Measurements from ENCODE around the gene BRME1.

Gene BRME1

DNA sequence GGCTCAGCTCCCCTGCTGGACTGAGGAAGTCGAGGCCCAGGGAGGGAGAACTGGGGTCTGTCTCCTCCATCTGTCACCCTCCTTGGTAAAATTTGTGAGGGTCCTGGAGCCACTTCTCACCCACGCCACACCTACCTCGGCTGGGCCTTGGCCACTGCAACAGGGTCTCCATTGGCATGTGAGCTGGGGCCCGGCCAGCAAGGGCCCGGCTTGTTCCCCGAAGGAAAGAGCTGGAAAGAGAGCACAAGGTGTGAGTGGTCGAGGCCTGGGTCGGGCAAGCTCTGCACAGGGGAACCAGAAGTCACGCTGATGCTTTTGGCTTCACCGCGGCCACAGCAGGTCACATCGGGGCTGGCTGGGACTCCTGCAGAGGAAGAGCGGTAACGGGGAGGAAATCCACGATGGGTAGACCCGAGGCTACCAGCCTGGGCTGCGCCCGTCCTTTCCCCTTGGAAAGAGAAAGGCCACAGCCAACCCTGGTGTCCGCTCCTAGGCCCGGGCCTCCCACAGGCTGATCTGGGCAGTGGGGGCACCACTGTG, 20.0 kb downstream of the BRME1 start:
- no peak for FAIRE-seq

DNA sequence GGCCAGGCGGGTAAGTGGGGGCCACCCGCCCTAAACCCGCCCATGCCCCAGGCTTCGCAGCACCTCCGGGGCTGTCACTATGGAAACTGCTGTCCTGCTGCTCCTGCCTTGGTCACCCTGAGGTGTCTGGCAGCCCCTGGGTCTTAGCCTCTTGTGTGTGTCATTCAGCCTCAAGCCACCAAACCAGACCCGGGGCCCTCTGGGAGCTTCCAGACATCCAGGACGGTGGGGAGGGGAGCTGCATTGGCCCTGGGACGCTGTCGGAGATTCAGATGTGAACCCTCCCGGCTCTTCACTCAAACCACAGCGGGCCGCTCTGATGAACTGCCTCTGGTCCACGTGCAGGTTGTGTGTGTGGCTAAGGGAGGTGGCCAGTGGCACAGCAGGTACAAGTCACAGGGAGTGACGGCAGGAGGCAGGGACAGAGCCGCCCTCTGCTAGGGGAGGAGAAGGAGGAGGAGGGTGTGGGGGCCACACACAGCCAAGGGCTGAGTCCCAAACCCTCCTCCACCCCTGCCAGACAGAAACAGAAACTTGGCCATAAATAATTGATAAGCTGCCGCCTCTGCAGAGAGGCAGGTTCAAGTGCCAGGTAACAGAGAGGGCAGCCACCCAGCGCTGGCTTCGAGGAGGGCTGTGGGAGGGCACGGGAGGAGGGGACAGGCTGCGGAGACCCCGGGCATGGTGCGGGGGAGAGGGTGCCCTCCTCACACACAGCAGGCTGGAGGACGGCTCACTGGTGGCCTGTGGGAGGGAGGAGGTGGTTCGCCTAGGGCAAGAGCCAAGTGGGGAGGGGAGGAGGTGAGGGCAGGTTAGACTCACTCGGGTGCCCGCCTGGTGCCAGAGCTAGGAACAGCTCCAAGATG, 21.0 kb downstream of the BRME1 start:
- no peak for FAIRE-seq

DNA sequence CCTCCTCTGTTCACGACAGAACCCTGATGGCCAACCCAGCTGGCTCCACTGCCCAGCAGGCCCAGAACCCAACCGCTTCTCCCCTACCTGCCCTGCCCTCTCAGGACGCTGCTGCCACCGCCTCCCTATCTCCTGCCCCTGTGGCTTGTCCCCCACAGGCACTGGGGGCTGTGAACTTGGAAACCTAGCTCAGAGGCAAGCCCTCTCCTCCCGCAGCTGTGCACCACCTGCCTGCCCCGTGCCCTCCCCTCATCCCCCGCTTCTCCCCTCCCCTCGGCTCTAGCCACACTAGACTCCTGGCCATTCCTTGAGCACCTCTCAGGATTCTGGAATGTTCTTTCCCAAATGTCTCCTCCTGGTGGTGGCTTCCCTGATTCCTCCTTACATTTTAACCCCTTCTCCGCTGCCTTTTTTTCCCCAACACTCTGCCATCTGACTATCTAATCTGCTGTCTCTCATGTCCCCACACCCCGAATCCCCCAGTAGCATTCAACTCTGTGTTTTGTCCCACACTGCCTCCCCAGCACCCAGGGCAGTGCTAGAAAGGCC, 22.3 kb downstream of the BRME1 start:
- no peak for FAIRE-seq

DNA sequence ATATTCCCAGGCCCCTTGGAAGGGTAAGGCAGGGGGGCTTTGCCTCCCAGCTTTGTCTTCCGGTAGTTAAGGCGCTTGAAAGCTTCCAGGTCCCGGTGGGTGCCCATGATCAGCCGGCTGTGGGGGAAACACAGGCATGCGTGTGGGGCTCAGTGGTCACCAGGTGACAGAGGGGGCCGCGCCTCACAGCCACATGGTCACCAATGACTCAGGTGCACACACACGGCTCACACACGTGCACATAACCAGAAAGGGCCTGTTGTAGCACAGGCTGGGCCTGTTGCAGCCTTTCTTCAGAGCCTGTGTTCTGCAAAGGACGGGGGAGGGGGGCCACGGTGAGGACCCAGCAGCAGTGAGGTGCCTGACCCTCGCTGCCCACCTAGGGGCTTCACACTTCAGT, 23.1 kb downstream of the BRME1 start:
- FAIRE-seq = no peak

DNA sequence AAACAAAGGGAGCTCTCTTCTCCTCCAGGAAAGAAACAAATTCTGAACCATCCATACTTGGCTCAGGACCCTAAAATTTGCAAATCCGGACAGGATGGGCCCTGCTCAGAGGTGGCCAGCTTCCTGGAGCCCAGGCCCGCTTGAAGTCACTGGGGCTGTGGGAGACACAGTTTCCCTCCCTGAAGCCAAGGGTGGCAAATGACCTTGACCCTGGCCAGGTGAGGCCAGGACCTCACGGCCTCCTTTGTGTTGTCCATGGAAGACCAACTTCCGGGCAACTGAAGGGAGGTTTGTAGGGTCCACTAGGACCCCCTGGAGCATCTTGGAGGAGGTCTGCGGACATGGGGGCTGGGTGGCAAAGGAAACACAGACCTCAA, 23.5 kb downstream of the BRME1 start:
- no peak for FAIRE-seq

DNA sequence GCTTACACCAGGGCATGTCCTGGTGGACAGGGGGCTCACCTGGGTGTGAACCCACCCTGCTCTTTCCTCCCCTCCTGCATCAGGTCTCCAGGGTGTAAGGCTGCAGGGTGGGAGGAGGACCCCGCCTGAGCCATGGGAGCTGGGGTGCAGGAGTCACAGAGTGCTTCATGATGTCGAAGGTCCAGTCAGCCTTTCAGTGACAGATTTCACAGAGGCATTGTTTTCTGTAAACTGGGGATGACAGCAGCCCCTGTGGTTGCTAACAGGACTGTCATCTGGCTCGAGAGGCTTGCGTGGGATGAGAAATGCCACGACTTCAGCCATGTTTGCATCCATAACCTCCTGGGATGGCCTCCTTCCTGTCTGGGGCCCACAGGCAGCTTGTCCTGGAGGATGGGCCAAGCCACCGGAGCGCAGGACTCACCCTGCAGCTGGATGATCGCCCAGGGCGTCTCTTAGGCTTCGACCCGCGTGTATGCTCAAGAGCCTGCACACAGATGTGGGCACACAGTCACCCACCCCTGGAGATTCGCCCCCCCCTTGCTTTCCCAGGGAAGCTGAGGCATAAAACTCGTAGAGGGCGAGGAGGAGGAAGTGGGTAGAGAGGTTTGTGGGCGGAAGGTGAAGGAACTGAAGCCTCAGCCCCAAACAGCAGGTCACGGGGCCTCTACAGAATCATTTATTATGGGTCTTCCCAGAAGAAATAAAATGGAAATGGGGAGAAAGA, 24.1 kb downstream of the BRME1 start:
- no peak for FAIRE-seq

DNA sequence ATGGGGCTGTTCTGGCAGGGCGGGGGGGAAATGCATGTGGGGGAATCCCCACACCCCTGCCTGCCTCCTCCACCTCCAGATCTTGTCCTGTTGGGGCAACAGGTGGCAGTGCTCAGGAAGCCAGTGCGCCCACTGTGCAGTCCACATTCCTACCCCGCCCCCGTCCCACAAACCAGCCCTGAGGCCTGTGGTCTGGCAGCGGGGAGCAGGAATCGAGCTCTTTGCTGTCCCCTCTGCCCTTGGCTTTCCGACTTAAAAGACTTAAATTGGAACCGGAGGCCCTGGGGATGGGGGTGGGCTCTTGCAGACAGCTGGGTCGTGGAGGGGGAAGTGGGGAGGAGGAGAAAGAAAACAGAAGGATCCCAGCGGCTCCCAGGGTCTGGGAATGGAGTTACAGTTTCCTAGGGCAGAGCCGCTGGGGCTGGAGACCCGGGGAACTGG, 24.6 kb downstream of the BRME1 start:
- no peak for FAIRE-seq

DNA sequence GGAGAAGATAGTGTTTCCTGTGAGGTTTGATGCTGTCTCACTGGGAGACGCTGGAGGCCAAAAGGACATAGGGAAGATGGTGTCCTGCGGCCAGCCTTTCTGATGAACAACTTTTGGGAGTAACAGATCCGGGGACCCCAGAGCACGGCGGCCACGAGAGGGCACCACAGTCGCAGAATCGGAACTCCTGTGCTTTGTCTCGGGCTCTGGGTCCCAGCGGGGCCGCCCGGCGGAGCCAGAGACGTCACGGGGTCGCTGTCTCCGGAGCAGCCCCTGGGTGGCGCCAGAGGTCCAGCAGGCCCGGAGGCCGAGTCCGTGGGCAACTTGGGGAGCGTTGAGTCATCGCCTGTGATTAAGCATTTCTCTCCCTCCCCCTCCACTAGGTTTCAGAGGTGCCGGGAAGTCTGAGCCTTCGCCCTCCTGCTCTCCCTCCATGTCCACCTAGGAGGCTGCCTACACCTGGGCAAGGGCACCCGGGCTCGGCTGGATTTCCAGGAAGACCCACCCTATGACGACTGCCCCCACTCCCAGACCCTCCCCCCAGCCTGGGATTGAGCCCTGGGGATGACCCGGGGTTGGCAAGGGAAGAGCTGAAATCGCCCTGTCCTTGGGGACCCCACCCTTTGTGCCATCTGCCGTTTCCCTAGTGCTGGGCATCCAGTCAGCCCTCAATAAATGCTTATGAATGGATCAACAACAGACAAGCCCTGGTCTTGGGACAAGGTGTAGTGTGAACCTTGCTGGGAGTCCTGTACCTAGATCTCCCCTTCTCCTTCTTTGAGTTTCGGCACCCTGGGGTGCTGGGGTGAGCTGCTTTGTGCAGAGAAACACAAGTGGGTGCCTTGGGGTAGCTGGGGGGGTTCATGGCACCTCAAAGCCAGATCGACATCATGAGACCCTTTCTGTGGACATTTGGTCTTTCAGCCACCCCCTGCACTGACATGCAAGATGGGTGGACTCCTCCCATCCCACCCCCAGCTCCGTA, 25.6 kb downstream of the BRME1 start:
- FAIRE-seq = peak; percentile 17

DNA sequence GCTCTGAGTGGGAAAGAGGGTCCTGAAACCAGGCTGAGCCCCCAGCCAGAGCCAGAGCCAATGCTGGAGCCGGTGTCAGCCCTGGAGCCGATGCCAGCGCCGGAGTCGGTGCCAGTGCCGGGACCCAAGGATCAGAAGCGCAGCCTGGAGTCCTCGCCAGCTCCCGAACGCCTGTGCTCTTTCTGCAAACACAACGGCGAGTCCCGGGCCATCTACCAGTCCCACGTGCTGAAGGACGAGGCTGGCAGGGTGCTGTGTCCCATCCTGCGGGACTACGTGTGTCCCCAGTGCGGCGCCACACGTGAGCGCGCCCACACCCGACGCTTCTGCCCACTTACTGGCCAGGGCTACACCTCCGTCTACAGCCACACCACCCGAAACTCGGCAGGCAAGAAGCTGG, 28.6 kb downstream of the BRME1 start:
- no peak for FAIRE-seq

DNA sequence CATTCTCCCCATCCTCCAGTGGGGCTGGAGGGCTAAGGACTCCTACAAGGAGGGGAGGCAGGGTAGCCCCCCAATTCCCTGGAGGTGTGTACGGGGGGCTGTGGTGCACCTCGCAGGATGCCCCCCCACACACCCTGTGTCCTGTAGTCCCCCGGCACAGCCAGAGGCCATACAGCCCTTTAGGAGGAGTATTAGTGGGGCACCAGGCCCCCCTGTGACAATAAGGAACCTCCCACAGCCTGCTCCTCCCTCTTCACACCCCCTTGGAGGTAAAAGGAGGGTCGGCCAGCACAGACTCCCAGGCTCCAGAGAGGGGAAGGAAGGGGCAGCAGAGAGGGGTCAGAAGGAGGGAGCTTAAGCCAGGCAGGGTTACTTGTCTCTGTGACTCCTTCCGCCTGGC, 29.1 kb downstream of the BRME1 start, which contains the start of gene NANOS3:
TSS of gene NANOS3 (plus strand) at position 301 of the 400 bp plus-strand sequence. CDS start 115 bp downstream, outside the sequence.
- FAIRE-seq = no peak

DNA sequence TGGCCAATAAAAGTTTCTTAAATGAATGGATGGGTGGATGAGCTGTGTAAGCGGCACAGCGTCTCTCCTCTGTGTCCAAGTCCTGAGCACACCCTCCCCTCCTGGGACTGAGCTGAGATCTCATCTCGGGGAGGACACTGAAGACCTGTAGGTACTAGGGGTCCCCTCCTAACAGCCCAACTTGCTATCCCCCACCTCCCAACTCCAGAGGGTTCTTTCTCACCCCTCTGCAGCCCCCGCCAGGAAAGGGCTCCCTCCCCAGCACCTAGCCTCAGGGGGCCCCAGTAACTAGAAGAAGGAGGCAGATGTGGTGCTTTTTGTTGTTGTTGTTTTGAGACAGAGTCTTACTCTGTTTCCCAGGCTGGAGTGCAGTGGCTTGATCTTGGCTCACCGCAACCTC, 30.1 kb downstream of the BRME1 start:
- no peak for FAIRE-seq

DNA sequence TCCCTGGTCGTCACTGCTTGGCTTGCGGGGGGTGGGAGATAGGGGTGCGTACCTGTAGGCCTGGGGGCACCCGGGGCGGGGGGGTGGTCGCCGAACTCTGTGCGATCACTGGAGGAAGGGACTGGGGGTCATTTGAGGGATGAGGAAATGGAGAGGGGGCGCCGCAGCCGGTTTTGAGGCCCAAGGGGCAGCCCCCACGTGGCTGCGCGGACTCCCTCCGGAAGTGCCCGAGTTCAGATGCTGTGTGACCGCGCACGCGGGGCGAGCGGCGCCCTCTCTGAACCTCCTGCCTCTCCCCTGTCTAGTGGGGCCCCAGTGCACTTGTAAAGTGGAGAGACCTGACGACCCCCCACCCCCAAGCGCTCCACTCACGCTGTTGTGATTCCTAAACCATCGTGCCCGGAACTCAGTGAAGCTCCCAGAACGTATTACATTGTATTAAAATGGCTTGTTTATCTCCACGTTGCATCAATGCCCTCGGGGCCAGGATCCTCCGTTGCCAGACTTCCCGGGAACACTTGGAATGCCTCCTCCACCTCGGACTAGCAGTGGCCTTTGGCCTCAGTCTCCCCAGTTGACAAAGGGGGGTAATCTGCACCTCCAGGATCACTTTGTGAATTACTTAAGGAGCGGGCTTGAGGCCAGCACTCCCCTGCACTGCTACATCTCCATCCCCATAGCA, 31.9 kb downstream of the BRME1 start:
- FAIRE-seq = no peak

DNA sequence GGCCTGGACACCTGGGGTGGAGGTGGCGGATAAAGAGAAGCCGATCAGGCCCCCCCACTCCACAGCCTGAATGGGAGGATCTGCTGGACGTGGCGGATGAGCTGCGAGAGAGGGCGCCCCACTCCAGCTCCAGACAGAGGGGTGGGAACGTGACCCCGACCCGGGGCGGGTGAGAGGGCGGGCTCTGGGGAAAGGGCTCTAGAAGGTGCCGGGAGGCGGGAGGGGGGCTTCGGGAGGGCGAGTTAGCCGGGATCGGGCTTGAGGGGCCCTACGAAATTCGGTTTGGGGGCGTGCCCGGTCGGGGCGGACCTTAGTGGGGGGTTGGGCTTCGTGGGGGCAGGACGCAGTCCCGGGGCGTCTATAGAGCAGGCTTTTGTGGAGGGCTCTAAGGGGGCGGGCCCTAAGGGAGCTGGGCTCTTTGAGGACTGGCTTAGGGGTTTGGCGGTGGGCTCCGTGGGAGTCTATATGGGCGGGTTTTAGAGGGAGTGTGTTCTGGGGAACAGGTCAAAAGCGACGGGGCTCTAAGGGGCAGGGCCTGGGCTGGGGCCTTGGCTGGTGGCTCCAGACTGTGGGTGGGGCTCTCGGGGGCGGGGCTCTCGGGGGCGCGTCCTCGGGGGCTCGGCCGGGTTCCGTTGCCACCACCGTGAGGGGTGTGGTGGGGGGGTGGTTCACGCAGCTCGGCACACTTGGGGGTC, 33.1 kb downstream of the BRME1 start:
- no peak for FAIRE-seq

DNA sequence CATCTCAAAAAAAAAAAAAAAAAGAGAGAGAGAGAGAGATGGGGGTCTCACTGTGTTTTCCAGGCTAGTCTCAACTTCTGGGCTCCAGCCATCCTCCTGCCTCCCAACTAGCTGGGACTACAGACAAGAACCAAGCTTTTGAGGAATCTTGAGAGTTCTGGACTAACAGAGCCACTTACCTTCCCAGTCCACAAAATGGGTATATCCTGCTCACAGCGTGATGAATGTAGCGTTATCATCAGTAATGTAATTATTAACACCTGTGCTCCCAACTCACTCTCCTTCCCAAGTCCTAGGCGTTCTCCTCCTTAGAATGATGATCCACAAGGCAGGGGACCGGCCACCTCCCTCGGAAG, 33.6 kb downstream of the BRME1 start:
- no peak for FAIRE-seq

DNA sequence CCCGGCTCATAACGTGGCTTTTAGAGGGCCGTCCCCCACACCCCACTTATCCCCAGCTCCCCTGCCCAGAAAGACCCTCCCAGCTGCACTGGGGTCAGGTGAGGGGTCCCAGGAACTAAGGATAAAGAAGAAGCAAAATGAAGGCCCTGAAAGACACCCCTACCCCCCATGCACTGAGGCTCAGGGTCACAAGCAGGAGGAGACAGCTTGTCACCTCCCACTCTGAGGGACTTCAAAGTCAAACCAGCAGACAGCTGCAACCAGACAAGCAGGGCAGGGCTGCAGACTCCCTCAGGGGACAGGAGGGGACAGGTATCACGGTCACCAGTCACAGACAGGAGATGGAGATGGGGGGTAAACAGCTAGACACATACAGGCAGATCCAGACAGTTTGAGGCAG, 35.0 kb downstream of the BRME1 start:
- no peak for FAIRE-seq

DNA sequence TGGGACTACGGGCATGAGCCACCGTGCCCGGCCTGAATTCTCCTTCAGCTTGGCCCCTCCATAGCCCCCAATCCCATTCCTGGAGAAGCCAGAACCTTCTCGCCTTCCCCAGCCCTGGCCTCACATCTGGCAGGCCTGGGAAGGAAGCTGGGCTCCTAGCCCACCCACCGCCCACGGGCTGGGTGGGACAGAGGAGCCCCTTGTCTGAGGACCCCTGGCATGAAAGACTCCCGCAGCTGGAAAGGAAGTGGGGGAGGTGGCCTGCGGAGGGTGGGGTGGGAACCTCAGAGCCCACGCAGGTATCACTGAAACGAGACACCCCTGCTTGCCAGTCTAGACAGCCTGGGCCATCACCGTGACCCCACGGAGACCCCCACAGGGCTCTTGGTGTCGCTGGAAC, 36.6 kb downstream of the BRME1 start:
- FAIRE-seq = no peak

DNA sequence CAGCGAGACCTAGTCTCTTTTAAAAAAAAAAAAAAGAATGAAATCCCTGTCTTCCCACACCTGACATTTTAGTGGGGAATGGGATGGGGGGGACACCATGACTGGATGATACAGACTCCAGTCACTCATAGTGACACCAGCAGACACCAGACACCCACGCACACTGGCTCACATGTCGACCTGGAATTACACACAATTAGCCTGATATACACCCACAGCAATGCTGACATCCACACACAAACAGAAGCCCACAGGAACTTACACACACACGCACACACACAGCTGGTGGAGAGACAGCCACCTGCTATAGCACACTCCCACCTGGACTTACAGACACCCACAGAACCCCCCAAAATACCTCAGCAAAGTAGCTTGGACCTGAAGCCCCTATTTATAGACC, 37.3 kb downstream of the BRME1 start:
- no peak for FAIRE-seq

DNA sequence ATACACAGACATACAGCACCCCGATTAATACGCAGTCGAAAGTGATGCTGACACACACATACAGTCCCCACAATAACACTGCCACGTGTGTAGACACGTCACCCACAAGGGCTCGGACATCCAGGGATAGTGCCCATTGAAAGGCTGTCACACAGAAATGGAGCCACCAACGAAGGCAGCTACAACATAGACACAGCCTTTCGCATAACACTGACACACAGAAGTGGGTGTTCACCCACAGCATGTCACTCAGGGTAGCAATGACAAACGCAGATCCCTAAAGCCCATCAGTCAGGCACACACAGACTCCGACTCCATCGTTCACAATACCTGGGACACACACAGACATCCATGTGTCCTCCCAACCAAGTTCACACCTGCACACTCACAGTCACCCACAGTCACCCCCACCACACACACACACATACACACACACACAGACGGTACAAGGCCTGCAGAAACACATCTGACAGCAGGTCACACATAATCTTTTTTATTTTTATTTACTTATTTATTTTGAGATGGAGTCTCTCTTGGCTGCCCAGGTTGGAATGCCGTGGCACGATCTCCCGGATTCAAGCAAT, 39.4 kb downstream of the BRME1 start:
- no peak for FAIRE-seq

DNA sequence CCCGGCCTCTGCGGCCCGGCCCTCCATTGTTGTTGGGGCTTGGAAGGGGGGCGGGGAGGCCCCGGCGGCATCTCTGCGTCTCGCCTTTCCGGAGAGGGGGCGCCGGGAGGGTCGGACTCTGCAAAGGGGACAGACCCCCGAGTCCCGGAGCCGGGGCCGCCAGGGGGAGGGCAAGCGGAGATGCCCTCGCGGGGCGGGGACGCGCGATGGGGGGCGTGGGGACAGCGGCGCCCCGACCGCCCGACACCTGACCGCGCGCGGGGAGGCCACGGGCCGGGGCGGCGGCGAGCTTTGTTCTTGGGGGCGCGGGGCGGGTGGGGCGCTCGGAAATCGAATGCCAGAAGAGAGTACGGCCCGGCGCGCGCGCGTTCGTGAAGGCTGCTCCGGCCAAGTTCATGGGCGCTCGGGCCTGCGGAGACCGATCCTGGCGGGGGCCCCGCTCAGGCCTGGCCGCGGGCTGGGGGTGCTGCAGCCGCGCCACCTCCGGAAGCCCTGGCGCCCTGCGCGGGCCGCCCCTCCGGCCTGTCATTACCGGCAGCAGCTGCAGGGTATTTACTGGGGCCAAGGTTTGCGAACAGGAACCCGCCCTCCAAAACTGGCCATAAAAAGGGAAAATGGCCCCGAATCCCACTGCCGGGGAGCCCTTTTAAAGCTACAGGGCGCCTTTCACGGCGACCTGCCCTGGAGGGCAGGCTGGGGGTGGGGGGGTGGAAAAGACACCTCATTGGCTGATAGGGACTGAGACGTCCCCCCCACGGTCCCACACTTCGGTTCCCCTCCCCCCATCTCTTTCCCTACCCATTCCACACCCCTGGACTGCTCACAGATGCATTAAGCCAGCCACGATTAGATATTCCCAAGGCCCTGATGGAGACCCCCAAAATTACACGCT, 40.1 kb downstream of the BRME1 start:
- FAIRE-seq = no peak
